H9 (cell line): ENCODE results near the gene ZNF587B. TPM values are rescaled to one million over a fixed set of nuclear protein-coding genes. Genes with fewer than 3 reads are reported as not detected.
A peak's percentile ranks its signal among the peaks of the same experiment; 100 is the strongest.

ENCODE experiments used
- DNase-seq: peaks from one replicate; pipeline ENCODE4 v3.0.0-alpha.2; 2017
- H2AFZ ChIP-seq: one replicate; pipeline ENCODE4 v1.6.1; 2013; ENCODE audit warnings: mild to moderate bottlenecking, low read length, control low read depth, moderate library complexity
- H2AK5ac ChIP-seq: 2 replicates; pipeline ENCODE4 v1.6.1; 2013; ENCODE audit warnings: low read length, control low read depth, mixed read lengths; ENCODE audit not compliant: insufficient read length
- H2BK120ac ChIP-seq: one replicate; pipeline ENCODE4 v1.6.1; 2013; ENCODE audit warnings: low read depth, mild to moderate bottlenecking, low read length, control low read depth, inconsistent platforms; ENCODE audit not compliant: poor library complexity, severe bottlenecking
- H2BK12ac ChIP-seq: 2 replicates; pipeline ENCODE4 v1.6.1; 2013; ENCODE audit warnings: low read length, control low read depth, mixed read lengths, low read depth; ENCODE audit not compliant: insufficient read length
- H2BK15ac ChIP-seq: 2 replicates; pipeline ENCODE4 v1.6.1; 2013; ENCODE audit warnings: low read depth, low read length, control low read depth
- H2BK20ac ChIP-seq: one replicate; pipeline ENCODE4 v1.6.1; 2013; ENCODE audit warnings: low read depth, mild to moderate bottlenecking, low read length, control low read depth, inconsistent platforms; ENCODE audit not compliant: poor library complexity, severe bottlenecking
- H2BK5ac ChIP-seq: 2 replicates; pipeline ENCODE4 v1.6.1; 2013; ENCODE audit warnings: low read length, control low read depth, mixed read lengths; ENCODE audit not compliant: insufficient read length
- H3K14ac ChIP-seq: 2 replicates; pipeline ENCODE4 v1.6.1; 2013; ENCODE audit warnings: low read length, control low read depth; ENCODE audit not compliant: insufficient read depth
- H3K18ac ChIP-seq: 2 replicates; pipeline ENCODE4 v1.6.1; 2013; ENCODE audit warnings: low read depth, mild to moderate bottlenecking, mixed read lengths, low read length, control low read depth; ENCODE audit not compliant: insufficient read length
- H3K23ac ChIP-seq: 2 replicates; pipeline ENCODE4 v1.6.1; 2013; ENCODE audit warnings: low read length, control low read depth, mixed read lengths, low read depth; ENCODE audit not compliant: insufficient read length
- H3K23me2 ChIP-seq: 2 replicates; pipeline ENCODE4 v1.6.1; 2013; ENCODE audit warnings: low read depth, mild to moderate bottlenecking, mixed read lengths, low read length, control low read depth; ENCODE audit not compliant: insufficient read length, poor library complexity, severe bottlenecking
- H3K27ac ChIP-seq: 2 replicates; pipeline ENCODE4 v1.5.1; 2013; ENCODE audit warnings: low read length, control low read depth, mixed read lengths, low read depth; ENCODE audit not compliant: insufficient read length
- H3K27me3 ChIP-seq: 2 replicates; pipeline ENCODE4 v1.6.1; 2013; ENCODE audit warnings: low read length, control low read depth, inconsistent platforms; ENCODE audit not compliant: insufficient read depth
- H3K4ac ChIP-seq: 2 replicates; pipeline ENCODE4 v1.6.1; 2013; ENCODE audit warnings: low read depth, mild to moderate bottlenecking, control low read depth, inconsistent platforms, low read length, moderate library complexity
- H3K4me1 ChIP-seq: 2 replicates; pipeline ENCODE4 v1.6.1; 2013; ENCODE audit warnings: low read length, control low read depth, inconsistent platforms; ENCODE audit not compliant: insufficient read depth
- H3K4me2 ChIP-seq: 2 replicates; pipeline ENCODE4 v1.6.1; 2013; ENCODE audit warnings: low read length, control low read depth, mixed read lengths; ENCODE audit not compliant: insufficient read length, insufficient read depth
- H3K56ac ChIP-seq: 2 replicates; pipeline ENCODE4 v1.6.1; 2013; ENCODE audit warnings: low read depth, mild to moderate bottlenecking, mixed read lengths, low read length, control low read depth; ENCODE audit not compliant: insufficient read length
- H3K79me1 ChIP-seq: 2 replicates; pipeline ENCODE4 v1.6.1; 2013; ENCODE audit warnings: low read depth, mild to moderate bottlenecking, moderate library complexity, low read length, control low read depth, inconsistent platforms; ENCODE audit not compliant: insufficient read depth, poor library complexity, severe bottlenecking
- H3K79me2 ChIP-seq: 2 replicates; pipeline ENCODE4 v1.6.1; 2013; ENCODE audit warnings: low read length, control low read depth, inconsistent platforms; ENCODE audit not compliant: insufficient read depth
- H3K9ac ChIP-seq: 2 replicates; pipeline ENCODE4 v1.6.1; 2013; ENCODE audit warnings: low read length, control low read depth, mixed read lengths; ENCODE audit not compliant: insufficient read length; ENCODE audit errors: extremely low read depth
- H3K9me3 ChIP-seq: one replicate; pipeline ENCODE4 v1.6.1; 2013; ENCODE audit warnings: low read depth, low read length, inconsistent platforms; ENCODE audit not compliant: control insufficient read depth
- H3T11ph ChIP-seq: one replicate; pipeline ENCODE4 v1.6.1; 2013; ENCODE audit warnings: mild to moderate bottlenecking, low read length, control low read depth, inconsistent platforms
- H4K20me1 ChIP-seq: one replicate; pipeline ENCODE4 v1.6.1; 2013; ENCODE audit not compliant: control insufficient read depth, insufficient read length, insufficient read depth
- H4K5ac ChIP-seq: 2 replicates; pipeline ENCODE4 v1.6.1; 2013; ENCODE audit warnings: low read depth, mild to moderate bottlenecking, mixed read lengths, low read length, control low read depth; ENCODE audit not compliant: insufficient read length
- H4K8ac ChIP-seq: replicated peaks from 2 replicates; pipeline ENCODE4 v1.6.1; 2013; ENCODE audit warnings: low read length, control low read depth, mixed read lengths, low read depth; ENCODE audit not compliant: insufficient read length
- H4K91ac ChIP-seq: 2 replicates; pipeline ENCODE4 v1.6.1; 2013; ENCODE audit warnings: low read depth, mild to moderate bottlenecking, moderate library complexity, mixed read lengths, low read length, control low read depth; ENCODE audit not compliant: insufficient read length
- H3K27ac Mint-ChIP-seq, 3 experiments: 2 replicates in 2 of 3; 3 replicates in 1 of 3; pipeline ENCODE4 v1.8.0; 2020 to 2021; ENCODE audit warnings: mixed read lengths in 3 of 3, mild to moderate bottlenecking in 1 of 3, moderate library complexity in 1 of 3
- H3K27me3 Mint-ChIP-seq: 2 replicates; pipeline ENCODE4 v1.8.0; 2021; ENCODE audit warnings: low read depth, mild to moderate bottlenecking, moderate library complexity, mixed read lengths
- H3K36me3 Mint-ChIP-seq, 3 experiments: 2 replicates in 2 of 3; 3 replicates in 1 of 3; pipeline ENCODE4 v1.8.0; 2020 to 2021; ENCODE audit warnings: low read depth in 3 of 3, mixed read lengths in 3 of 3; ENCODE audit not compliant: insufficient read depth in 1 of 3
- H3K4me1 Mint-ChIP-seq, 2 experiments: 2 replicates each; pipeline ENCODE4 v1.8.0; 2020; ENCODE audit warnings: mixed read lengths in 2 of 2
- H3K4me3 Mint-ChIP-seq, 2 experiments: 2 replicates in 1 of 2; 3 replicates in 1 of 2; pipeline ENCODE4 v1.8.0; 2020 to 2021; ENCODE audit warnings: mild to moderate bottlenecking in 2 of 2, mixed read lengths in 2 of 2, moderate library complexity in 1 of 2
- H3K9me3 Mint-ChIP-seq, 2 experiments: 2 replicates in 1 of 2; 3 replicates in 1 of 2; pipeline ENCODE4 v1.8.0; 2020; ENCODE audit warnings: mild to moderate bottlenecking in 2 of 2, mixed read lengths in 2 of 2, moderate library complexity in 1 of 2
- WGBS: extraction: QIAGEN DNeasy Blood & Tissue Kit; methylation state at CpG from one replicate; pipeline ENCODE4 v1.1.7; 2013; ENCODE audit warnings: missing lambda C conversion rate, low lambda C conversion rate, mixed read lengths; ENCODE audit not compliant: insufficient read length; ENCODE audit errors: extremely low coverage; 5-methylcytosine and 5-hydroxymethylcytosine counted together
- total RNA-seq: library from RNA; stranded (reverse); gene quantifications from 2 replicates; pipeline ENCODE4 v1.2.1, GENCODE V29; 2021
- TF ChIP-seq, protein P1 (sequence below): fragments of 200-600 bp; sonication (generic); conservative IDR thresholded peaks from 3 replicates; pipeline ENCODE4 v1.8.0; 2021; ENCODE audit warnings: antibody characterized with exemption, mild to moderate bottlenecking

The ZNF587B gene
- total RNA-seq, 1 experiment from 2014 or later = 45.2 TPM

DNA sequence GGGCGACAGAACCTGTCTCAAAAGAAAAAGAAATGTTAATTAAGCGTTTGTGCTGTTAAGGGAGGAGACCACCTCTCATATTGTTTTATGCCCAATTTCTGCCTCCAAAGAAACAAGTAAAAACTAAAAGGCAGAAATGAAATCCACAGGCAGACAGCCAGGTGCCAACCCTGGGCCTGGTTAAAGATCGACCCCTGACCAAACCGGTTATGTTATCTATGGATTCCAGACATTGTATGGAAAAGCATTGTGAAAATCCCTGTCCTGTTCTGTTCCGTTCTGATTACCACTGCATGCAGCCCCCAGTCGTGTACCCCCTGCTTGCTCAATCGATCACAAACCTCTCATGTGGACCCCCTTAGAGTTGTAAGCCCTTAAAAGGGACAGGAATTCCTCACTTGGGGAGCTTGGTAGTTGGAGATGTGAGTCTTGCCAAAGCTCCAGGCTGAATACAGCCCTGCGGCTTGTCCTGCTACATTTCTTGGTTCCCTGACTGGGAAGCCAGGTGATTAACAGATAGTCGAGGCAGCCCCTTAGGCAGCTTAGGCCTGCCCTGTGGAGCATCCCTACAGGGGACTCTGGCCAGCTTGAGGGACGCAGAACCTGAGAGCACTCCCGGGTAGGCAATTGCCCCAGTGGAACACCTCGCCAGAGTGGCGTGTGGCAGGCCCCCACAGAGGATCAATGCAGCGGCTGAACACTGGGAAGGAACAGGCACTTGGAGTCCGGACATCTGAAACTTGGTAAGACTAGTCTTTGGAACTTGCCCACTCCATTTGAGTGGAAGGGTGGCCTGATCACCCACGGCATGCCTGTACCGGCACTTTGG, 14.6 kb upstream of the ZNF587B start:
- Histone ChIP-seq H3K79me2 (peaks cover 11% of the 10 kb centered on the region; the same call in 1 of the 2 replicates), H4K8ac (no peak overlapping the region), H3K4me1 (no peaks in the 10 kb centered on the region), H4K20me1 (no peaks in the 10 kb centered on the region), H3K18ac (no peak overlapping the region), H4K91ac (no peak overlapping the region), H2AK5ac (no peak overlapping the region), H3T11ph (no peak overlapping the region), H3K23ac (no peak overlapping the region), H2BK120ac (no peak overlapping the region), H3K27ac (no peak overlapping the region), H3K79me1 (peaks cover 3% of the 10 kb centered on the region), H4K5ac (no peak overlapping the region), H2BK5ac (no peak overlapping the region), H2AFZ (no peak overlapping the region), H3K9ac (no peak overlapping the region), H3K56ac (no peak overlapping the region), H2BK12ac (no peak overlapping the region), H3K27me3 (no peaks in the 10 kb centered on the region), H3K14ac (no peak overlapping the region), H3K4ac (no peak overlapping the region), H3K4me2 (no peak overlapping the region), H3K9me3 (no peaks in the 10 kb centered on the region), H2BK20ac (no peak overlapping the region), H3K23me2 (peaks cover 11% of the 10 kb centered on the region), H2BK15ac (no peak overlapping the region)
- H3K36me3 Mint-ChIP-seq = peaks cover 9 to 28% (median 21%) of the 10 kb centered on the region in 3 experiments
- peaks cover 0 to 2% of the 10 kb centered on the region in 2 experiments; a peak in 1 of 5 replicates for H3K9me3 Mint-ChIP-seq
- H3K4me3 Mint-ChIP-seq = peak overlapping the region; percentile 96; a peak in 4 of 5 replicates
- H3K27ac Mint-ChIP-seq = peak overlapping the region; percentile 61 to 92 (median 84); a peak in 4 of 7 replicates
- TF ChIP-seq, protein P1, sequence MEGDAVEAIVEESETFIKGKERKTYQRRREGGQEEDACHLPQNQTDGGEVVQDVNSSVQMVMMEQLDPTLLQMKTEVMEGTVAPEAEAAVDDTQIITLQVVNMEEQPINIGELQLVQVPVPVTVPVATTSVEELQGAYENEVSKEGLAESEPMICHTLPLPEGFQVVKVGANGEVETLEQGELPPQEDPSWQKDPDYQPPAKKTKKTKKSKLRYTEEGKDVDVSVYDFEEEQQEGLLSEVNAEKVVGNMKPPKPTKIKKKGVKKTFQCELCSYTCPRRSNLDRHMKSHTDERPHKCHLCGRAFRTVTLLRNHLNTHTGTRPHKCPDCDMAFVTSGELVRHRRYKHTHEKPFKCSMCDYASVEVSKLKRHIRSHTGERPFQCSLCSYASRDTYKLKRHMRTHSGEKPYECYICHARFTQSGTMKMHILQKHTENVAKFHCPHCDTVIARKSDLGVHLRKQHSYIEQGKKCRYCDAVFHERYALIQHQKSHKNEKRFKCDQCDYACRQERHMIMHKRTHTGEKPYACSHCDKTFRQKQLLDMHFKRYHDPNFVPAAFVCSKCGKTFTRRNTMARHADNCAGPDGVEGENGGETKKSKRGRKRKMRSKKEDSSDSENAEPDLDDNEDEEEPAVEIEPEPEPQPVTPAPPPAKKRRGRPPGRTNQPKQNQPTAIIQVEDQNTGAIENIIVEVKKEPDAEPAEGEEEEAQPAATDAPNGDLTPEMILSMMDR = no peak
- DNase-seq = no peak
- no CpG with 5 or more reads among the region's 17 CpGs for WGBS
- peaks cover 29% of the 10 kb centered on the region in 2 experiments for H3K4me1 Mint-ChIP-seq
- H3K27me3 Mint-ChIP-seq = no peaks in the 10 kb centered on the region
